Stimulated activated CD8-positive, alpha-beta memory T cell treated with anti-CD3 and anti-CD28 coated beads, Interleukin-2, amount 100 ng/mL, for 48 hours (primary cell): ENCODE results near the gene CACNA2D4.

Experiments used
- DNase-seq, 2 donors: peaks; one replicate each; pipeline ENCODE4 v3.0.0-alpha.2; 2020; ENCODE audit warnings: low read depth in 2 of 2

Gene CACNA2D4

GRCh38 chr12:1870998-1871917 lies 47.2 kb downstream of the CACNA2D4 start:
- no peak for DNase-seq

GRCh38 chr12:1870086-1870485 lies 48.4 kb downstream of the CACNA2D4 start:
- no peak for DNase-seq

- DNase-seq, result no peak
These were observed 49.3 kb downstream of the CACNA2D4 start for GRCh38 chr12:1869145-1869544.

- DNase-seq, result no peak
These were observed 53.1 kb downstream of the CACNA2D4 start for GRCh38 chr12:1865284-1865866.

- DNase-seq, result no peak
These were observed 53.6 kb downstream of the CACNA2D4 start for GRCh38 chr12:1864867-1865266.

- DNase-seq, result no peak
These were observed 54.0 kb downstream of the CACNA2D4 start for GRCh38 chr12:1864456-1864855.

- no peak for DNase-seq
These were observed 54.6 kb downstream of the CACNA2D4 start for GRCh38 chr12:1863823-1864222.

GRCh38 chr12:1862973-1863372 lies 55.5 kb downstream of the CACNA2D4 start:
- DNase-seq, result no peak

- DNase-seq, result no peak
These were observed 58.8 kb downstream of the CACNA2D4 start for GRCh38 chr12:1859643-1860042.

GRCh38 chr12:1858456-1858855 lies 60.0 kb downstream of the CACNA2D4 start:
- no peak for DNase-seq

- DNase-seq, result no peak
These were observed 60.6 kb downstream of the CACNA2D4 start for GRCh38 chr12:1857821-1858220.

GRCh38 chr12:1857086-1857485 lies 61.4 kb downstream of the CACNA2D4 start:
- no peak for DNase-seq

- no peak for DNase-seq
These were observed 63.2 kb downstream of the CACNA2D4 start for GRCh38 chr12:1855241-1855640.

- no peak for DNase-seq
These were observed 64.7 kb downstream of the CACNA2D4 start for GRCh38 chr12:1853716-1854115.

- no peak for DNase-seq
These were observed 66.4 kb downstream of the CACNA2D4 start for GRCh38 chr12:1852076-1852475.

- no peak for DNase-seq
These were observed 67.2 kb downstream of the CACNA2D4 start for GRCh38 chr12:1851151-1851701.

- no peak for DNase-seq
These were observed 69.7 kb downstream of the CACNA2D4 start for GRCh38 chr12:1848745-1849144.

GRCh38 chr12:1848146-1848545 lies 70.3 kb downstream of the CACNA2D4 start:
- DNase-seq, result no peak

GRCh38 chr12:1847411-1847810 lies 71.0 kb downstream of the CACNA2D4 start:
- DNase-seq, result no peak

GRCh38 chr12:1846421-1847405 lies 71.7 kb downstream of the CACNA2D4 start:
- DNase-seq, result no peak

- no peak for DNase-seq
These were observed 72.6 kb downstream of the CACNA2D4 start for GRCh38 chr12:1845886-1846285.

- DNase-seq, result no peak
These were observed 73.0 kb downstream of the CACNA2D4 start for GRCh38 chr12:1845427-1845826.
